ENCODE measurements around the gene FAM180A. TPM values are rescaled to one million over a fixed set of nuclear protein-coding genes. Genes with fewer than 3 reads are reported as not detected.

The FAM180A gene
- total and polyA plus RNA-seq, 2 experiments from 2014 or later, result not detected

DNA sequence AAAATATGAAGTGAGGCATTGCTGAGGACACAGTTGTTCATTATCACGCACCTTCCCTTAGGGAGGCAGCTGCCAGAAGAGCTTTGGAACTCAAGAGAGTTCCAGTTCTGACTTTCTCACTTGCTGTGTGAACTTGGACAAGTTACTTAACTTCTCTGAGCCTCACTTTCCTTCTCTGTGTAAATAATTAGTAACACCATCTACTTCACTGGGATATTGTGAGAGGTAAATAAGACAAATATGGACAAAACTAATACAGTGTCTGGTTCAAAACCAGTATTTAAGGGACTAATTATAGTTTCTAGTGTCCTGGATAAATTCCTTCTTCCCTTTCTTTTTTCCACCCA is 14.3 kb downstream of the FAM180A start:
- H3K36me3 ChIP-seq (ENCODE audit: insufficient read depth), result no peaks in the 10 kb centered on the region
- H4K20me1 ChIP-seq (replicated peaks; ENCODE audit: insufficient read depth), result no peaks in the 10 kb centered on the region
- H2AFZ ChIP-seq, result no peak overlapping the region
- Mint-ChIP-seq H3K4me1 (no peaks in the 10 kb centered on the region), H3K36me3 (ENCODE audit: low read depth) (no peaks in the 10 kb centered on the region), H3K9me3 (no peaks in the 10 kb centered on the region), H3K27me3 (ENCODE audit: insufficient read depth, low read depth, poor library complexity) (peaks cover 4% of the 10 kb centered on the region), H3K4me3 (no peak overlapping the region), H3K27ac (no peak overlapping the region)
- TF ChIP-seq ZNF114 (CRISPR knock-in tag; IDR thresholded peaks at IDR 0.05) (no peak), JUNB (IDR thresholded peaks at IDR 0.05; ENCODE audit: unreplicated experiment) (no peak), NANOG (IDR thresholded peaks at IDR 0.05; ENCODE audit: borderline replicate concordance) (no peak), POLR2AphosphoS5 (IDR thresholded peaks at IDR 0.05; ENCODE audit: low read depth) (no peak), EZH2phosphoT487 (IDR thresholded peaks at IDR 0.05; ENCODE audit: unreplicated experiment) (no peak), ZNF331 (CRISPR knock-in tag; IDR thresholded peaks at IDR 0.05; ENCODE audit: low read depth) (no peak), ETS1 (IDR thresholded peaks at IDR 0.05) (no peak), STAT1 (IDR thresholded peaks at IDR 0.05; ENCODE audit: unreplicated experiment) (no peak), CREB1 (CRISPR knock-in tag; IDR thresholded peaks at IDR 0.05; ENCODE audit: low read depth) (no peak), CTCF (conservative IDR thresholded peaks at IDR 0.05; ENCODE audit: low read depth in 2 of 2) (no peak), EZH2 (IDR thresholded peaks at IDR 0.05; ENCODE audit: low read depth, unreplicated experiment) (no peak)
- TF ChIP-seq, protein P1, sequence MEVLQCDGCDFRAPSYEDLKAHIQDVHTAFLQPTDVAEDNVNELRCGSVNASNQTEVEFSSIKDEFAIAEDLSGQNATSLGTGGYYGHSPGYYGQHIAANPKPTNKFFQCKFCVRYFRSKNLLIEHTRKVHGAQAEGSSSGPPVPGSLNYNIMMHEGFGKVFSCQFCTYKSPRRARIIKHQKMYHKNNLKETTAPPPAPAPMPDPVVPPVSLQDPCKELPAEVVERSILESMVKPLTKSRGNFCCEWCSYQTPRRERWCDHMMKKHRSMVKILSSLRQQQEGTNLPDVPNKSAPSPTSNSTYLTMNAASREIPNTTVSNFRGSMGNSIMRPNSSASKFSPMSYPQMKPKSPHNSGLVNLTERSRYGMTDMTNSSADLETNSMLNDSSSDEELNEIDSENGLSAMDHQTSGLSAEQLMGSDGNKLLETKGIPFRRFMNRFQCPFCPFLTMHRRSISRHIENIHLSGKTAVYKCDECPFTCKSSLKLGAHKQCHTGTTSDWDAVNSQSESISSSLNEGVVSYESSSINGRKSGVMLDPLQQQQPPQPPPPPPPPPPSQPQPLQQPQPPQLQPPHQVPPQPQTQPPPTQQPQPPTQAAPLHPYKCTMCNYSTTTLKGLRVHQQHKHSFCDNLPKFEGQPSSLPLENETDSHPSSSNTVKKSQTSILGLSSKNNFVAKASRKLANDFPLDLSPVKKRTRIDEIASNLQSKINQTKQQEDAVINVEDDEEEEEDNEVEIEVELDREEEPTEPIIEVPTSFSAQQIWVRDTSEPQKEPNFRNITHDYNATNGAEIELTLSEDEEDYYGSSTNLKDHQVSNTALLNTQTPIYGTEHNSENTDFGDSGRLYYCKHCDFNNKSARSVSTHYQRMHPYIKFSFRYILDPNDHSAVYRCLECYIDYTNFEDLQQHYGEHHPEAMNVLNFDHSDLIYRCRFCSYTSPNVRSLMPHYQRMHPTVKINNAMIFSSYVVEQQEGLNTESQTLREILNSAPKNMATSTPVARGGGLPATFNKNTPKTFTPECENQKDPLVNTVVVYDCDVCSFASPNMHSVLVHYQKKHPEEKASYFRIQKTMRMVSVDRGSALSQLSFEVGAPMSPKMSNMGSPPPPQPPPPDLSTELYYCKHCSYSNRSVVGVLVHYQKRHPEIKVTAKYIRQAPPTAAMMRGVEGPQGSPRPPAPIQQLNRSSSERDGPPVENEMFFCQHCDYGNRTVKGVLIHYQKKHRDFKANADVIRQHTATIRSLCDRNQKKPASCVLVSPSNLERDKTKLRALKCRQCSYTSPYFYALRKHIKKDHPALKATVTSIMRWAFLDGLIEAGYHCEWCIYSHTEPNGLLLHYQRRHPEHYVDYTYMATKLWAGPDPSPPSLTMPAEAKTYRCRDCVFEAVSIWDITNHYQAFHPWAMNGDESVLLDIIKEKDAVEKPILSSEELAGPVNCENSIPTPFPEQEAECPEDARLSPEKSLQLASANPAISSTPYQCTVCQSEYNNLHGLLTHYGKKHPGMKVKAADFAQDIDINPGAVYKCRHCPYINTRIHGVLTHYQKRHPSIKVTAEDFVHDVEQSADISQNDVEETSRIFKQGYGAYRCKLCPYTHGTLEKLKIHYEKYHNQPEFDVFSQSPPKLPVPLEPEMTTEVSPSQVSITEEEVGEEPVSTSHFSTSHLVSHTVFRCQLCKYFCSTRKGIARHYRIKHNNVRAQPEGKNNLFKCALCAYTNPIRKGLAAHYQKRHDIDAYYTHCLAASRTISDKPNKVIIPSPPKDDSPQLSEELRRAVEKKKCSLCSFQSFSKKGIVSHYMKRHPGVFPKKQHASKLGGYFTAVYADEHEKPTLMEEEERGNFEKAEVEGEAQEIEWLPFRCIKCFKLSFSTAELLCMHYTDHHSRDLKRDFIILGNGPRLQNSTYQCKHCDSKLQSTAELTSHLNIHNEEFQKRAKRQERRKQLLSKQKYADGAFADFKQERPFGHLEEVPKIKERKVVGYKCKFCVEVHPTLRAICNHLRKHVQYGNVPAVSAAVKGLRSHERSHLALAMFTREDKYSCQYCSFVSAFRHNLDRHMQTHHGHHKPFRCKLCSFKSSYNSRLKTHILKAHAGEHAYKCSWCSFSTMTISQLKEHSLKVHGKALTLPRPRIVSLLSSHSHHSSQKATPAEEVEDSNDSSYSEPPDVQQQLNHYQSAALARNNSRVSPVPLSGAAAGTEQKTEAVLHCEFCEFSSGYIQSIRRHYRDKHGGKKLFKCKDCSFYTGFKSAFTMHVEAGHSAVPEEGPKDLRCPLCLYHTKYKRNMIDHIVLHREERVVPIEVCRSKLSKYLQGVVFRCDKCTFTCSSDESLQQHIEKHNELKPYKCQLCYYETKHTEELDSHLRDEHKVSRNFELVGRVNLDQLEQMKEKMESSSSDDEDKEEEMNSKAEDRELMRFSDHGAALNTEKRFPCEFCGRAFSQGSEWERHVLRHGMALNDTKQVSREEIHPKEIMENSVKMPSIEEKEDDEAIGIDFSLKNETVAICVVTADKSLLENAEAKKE (CRISPR knock-in tag; IDR thresholded peaks at IDR 0.05), result no peak
- TF ChIP-seq, protein P2, sequence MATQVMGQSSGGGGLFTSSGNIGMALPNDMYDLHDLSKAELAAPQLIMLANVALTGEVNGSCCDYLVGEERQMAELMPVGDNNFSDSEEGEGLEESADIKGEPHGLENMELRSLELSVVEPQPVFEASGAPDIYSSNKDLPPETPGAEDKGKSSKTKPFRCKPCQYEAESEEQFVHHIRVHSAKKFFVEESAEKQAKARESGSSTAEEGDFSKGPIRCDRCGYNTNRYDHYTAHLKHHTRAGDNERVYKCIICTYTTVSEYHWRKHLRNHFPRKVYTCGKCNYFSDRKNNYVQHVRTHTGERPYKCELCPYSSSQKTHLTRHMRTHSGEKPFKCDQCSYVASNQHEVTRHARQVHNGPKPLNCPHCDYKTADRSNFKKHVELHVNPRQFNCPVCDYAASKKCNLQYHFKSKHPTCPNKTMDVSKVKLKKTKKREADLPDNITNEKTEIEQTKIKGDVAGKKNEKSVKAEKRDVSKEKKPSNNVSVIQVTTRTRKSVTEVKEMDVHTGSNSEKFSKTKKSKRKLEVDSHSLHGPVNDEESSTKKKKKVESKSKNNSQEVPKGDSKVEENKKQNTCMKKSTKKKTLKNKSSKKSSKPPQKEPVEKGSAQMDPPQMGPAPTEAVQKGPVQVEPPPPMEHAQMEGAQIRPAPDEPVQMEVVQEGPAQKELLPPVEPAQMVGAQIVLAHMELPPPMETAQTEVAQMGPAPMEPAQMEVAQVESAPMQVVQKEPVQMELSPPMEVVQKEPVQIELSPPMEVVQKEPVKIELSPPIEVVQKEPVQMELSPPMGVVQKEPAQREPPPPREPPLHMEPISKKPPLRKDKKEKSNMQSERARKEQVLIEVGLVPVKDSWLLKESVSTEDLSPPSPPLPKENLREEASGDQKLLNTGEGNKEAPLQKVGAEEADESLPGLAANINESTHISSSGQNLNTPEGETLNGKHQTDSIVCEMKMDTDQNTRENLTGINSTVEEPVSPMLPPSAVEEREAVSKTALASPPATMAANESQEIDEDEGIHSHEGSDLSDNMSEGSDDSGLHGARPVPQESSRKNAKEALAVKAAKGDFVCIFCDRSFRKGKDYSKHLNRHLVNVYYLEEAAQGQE (IDR thresholded peaks at IDR 0.05; ENCODE audit: unreplicated experiment), result no peak
- H3K79me2 ChIP-seq (replicated peaks; ENCODE audit: insufficient read depth), result no peaks in the 10 kb centered on the region
- ATAC-seq (no peak), DNase-seq (ENCODE audit: low spot score) (no peak)
- no peaks in the 10 kb centered on the region for H3F3A ChIP-seq (replicated peaks; ENCODE audit: low read depth)
- no peak overlapping the region for H3K27ac ChIP-seq (ENCODE audit: low read depth)
- H3K27me3 ChIP-seq (ENCODE audit: insufficient read depth), result no peaks in the 10 kb centered on the region
- no peak overlapping the region for H3K4me3 ChIP-seq
- no peak overlapping the region for H3K4me2 ChIP-seq
- no peaks in the 10 kb centered on the region for H3K4me1 ChIP-seq (ENCODE audit: insufficient read depth)
- no peaks in the 10 kb centered on the region for H3K9me2 ChIP-seq (ENCODE audit: insufficient read depth)
